ENCODE results near the gene PLCH1.

GRCh38 chr3:155407331-155407730 lies 337.5 kb downstream of the PLCH1 start:
- TF ChIP-seq CTCF (CRISPR knock-in tag; IDR thresholded peaks at IDR 0.05) (no peak), IKZF1 (IDR thresholded peaks at IDR 0.05) (no peak)

All from HepG2 (cell line).